HG03469 (cell line): Measurements from ENCODE around the gene MMP17.

Experiments used
- ATAC-seq: cut with Tn5 transposase; IDR thresholded peaks from one replicate; pipeline ENCODE4 v1.9.1; 2021; ENCODE audit warnings: mild to moderate bottlenecking, moderate library complexity, moderate number of reproducible peaks; ENCODE audit not compliant: unreplicated experiment

MMP17 gene

GRCh38 chr12:131827961-131828534 is at the start of gene MMP17:
TSS of gene MMP17 (plus strand) at chr12:131828393. CDS start at chr12:131828495, 102 bp downstream.
- no peak for ATAC-seq

DNA sequence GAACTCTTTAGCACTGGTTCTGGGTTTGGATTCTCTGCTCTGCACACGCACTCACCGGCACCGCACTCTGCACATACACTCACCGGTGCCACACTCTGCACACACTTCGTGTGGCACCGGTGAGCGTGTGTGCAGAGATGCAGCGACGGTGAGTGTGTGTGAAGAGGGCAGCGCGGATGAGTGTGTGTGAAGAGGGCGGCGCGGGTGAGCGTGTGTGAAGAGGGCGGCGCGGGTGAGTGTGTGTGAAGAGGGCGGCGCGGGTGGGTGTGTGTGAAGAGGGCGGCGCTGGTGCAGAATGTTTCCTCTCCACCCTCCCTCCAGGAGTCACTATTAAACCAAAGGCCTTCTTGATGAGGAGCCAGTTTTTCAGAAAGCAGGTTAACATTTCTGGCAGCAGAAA is 49.2 kb upstream of the MMP17 start:
- no peak for ATAC-seq

GRCh38 chr12:131782061-131782460 is 46.1 kb upstream of the MMP17 start:
- ATAC-seq: no peak

DNA sequence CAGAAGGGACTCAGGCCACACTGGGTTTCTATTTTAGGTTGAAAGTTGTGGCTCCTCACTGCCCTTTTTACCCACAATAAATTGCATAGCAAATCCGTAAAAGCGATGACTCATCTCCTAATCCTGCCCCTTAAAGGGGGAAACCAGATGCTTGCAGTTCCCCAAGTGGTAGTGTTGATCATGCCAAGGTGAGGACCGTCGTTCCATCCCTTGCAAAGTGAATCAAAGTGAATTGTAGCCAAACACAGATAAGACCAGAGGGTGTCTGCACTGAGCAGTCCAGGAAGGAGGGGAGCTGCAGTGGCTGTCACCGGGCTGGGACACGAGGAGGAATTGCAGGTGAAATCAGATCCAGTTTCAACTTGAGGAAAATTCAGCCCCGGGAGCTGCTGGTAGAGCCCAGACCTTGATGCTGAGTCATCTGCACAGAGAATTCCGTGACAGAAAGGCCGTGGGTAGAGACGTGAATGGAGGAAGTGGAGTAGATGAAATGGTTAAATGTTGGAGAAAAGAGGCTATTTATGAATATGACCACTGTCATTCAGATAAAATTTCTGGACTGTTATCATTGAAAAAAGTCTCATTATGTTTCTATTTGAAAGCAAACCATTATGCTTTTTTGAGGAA is 44.2 kb upstream of the MMP17 start:
- ATAC-seq: no peak

DNA sequence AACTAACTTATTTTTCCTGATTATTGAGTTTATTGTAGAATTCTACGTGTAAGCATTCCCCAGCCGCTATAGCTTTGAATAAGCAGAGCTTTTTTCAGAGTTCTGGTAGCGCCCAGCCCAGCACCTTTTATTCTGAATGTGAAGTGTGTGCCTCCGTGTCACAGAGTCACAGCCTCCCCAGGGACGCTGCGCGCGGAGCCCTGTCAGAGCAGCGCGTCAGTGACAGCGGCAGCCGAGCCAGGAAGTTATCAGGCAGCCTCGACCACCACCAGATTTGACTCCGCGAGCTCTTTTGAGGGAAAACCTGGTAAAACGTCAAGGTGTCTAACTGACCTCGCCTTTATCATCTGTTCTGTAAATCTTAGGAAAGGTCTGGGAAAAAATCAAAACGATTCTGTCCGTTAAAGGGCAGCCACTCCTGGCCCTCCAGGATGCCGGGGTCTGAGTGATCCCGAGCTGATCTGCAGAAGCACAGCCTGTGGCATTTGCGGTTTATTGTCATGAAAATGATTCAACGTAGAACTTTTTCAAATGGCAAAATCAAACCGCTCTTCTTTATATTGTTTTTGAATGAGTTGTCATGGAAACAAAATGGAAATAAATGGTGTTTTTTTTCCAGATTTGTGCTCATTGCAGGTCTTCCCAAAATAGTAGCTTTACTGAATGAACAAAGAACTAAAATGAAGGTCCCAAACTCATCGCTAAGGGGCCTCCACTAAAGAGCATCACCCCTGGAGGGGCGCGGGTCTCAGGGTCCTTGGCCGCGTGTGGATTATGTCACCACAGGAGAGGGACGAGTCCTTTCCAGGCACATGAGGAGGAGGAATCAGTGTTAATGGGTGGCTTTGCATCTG is 43.1 kb upstream of the MMP17 start:
- no peak for ATAC-seq

GRCh38 chr12:131785763-131786330 is 42.3 kb upstream of the MMP17 start:
- ATAC-seq: no peak

GRCh38 chr12:131786331-131786730 is 41.9 kb upstream of the MMP17 start:
- no peak for ATAC-seq

DNA sequence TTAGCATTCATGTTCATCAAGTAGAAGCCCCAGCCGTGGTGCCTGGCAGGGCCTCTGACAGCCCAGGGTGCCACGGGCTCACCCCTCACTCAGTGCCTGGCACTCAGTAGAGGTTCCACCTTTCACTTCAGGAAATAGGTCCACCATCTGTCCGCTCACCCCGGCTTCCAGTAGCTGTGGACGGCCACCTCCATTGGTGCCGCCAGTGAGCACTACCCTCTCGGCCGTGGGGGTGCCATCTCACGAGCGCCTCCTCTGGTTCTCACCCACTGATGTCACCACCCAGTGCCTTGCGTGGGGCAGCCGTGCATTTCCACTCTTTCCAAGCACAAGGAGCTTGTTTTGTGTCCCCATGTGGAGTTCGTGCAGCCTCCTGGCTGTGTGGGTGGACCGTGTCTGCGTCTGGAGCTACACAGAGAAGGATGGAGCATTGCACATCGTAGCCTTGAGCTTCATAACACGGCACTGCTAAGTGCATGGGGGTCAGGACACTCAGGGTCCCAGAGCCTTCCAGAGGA is 41.0 kb upstream of the MMP17 start:
- ATAC-seq: no peak

DNA sequence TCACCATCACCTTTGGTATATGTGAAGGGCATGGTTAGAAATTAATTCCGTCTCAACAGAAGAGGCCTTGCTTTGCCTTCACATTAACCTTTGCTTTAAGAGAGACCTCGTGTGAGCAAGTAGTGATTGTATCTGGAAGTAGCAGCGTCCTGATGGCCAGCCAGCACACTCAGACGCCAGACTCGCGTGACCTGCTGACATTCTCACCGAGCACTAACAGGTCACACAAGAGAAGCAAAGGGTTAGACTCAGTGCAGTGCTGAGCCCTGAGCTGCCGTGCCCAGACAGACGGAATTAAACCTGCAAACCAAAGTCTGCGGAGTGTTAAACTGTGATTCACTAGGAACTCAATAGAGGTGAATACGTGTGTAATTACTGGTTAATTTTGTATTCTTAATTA is 40.1 kb upstream of the MMP17 start:
- ATAC-seq: no peak

GRCh38 chr12:131789638-131790037 is 38.6 kb upstream of the MMP17 start:
- no peak for ATAC-seq

GRCh38 chr12:131793243-131794022 is 34.8 kb upstream of the MMP17 start:
- ATAC-seq: no peak

- ATAC-seq: no peak
These were observed 34.1 kb upstream of the MMP17 start for GRCh38 chr12:131794061-131794460.

DNA sequence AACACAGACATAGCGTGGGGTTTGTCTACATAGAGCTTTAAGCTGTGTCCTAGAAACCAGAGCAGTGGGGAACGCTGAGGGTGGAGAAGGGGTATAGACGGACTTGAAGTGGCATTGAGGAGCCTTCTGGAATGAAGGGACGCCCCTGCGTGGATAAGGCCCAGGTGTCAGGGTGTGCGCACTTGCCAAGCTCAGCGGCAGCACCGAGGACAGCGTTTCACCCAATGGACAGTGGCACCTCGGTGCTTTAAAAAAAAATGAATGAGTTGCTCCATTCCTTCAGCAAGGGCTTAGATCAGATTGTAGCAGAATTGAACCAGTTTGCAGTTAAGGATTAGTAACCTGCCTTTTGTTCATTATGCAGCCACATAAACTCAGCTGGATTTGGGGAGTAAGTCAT is 33.6 kb upstream of the MMP17 start:
- ATAC-seq: no peak

DNA sequence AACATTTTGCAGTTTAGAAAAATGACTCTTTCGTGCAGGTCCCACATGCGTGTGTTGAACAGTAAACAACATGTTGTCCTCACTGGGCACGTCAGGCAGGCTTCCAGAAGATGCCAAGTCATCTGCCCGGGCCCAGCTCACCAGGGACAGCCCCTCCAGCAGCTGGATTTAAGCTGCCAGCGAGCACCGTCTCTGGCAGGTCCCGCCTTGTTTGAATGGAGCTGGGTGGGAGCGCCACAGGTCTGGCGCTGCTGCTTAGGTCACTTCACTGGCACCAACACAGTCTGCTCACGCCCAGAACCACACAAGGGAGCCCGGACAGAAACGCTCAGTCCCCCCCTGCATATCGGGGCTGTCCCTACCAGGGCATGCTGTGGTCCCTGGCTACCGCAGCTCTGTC is 33.1 kb upstream of the MMP17 start:
- no peak for ATAC-seq

DNA sequence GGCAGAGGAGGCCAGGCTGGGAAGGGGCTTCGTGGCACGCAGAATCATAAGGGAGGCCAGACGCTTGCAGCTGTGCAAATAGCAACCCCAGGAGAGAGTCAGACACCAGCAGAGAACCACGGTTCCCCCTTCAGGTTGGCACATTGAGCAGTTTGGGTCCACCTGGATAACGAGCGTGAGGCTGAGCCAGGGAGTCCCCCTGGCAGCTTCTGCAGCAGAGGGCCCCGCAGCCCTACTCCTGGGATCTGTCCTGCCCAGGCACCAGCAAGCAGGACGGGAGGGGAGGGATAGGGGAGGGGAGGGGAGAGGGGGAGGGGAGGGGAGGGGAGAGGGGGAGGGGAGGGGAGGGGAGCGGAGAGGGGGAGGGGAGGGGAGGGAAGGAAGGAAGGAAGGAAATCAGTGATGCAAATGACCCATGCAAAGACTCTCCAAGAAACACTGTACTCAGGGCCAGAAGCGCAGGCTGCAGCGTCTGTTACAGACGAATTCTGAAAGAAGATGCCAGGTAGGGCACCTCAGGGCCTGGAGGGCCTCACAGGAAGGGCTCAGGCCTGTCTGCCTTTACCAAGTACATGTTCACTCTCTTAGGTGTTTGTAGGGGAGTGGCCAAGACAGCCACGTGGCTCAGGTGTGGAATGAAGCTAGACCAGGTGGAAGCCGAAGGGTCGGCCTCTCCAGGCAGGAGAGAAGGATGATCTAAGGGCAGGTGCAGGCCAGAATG is 32.3 kb upstream of the MMP17 start:
- ATAC-seq: no peak

GRCh38 chr12:131796411-131796736 is 31.8 kb upstream of the MMP17 start:
- no peak for ATAC-seq

- ATAC-seq: no peak
These were observed 31.2 kb upstream of the MMP17 start for GRCh38 chr12:131796754-131797587.

GRCh38 chr12:131797588-131797934 is 30.6 kb upstream of the MMP17 start:
- ATAC-seq: no peak

GRCh38 chr12:131799195-131799594 is 29.0 kb upstream of the MMP17 start:
- ATAC-seq: no peak
